IPS-NIHi7 (cell line): ENCODE data around the gene ATP5F1A.
"Not testable (repeated sequence)": the region's sequence is repeated elsewhere in the genome, so short reads cannot be mapped to it uniquely, and the experiment has no call there.

Experiments
- DNase-seq: peaks from one replicate; pipeline ENCODE4 v3.0.0; 2012; ENCODE audit warnings: mixed read lengths; ENCODE audit errors: extremely low spot score

The ATP5F1A gene

DNA sequence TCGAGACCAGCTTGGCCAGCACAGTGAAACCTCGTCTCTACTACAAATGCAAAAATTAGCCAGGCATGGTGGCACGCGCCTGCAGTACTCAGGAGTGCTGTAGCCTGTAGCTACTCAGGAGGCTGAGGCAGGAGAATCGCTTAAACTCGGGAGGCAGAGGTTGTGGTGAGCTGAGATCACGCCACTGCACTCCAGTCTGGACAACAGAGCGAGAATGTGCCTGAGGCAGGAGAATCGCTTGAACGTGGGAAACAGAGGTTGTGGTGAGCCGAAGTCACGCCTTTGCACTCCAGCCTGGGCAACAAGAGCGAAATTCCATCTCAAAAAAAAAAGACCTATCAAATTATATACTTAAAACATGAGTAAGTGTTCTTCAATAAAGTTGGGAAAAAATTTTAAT, 50.7 kb downstream of the ATP5F1A start:
- DNase-seq, result not testable (repeated sequence)

DNA sequence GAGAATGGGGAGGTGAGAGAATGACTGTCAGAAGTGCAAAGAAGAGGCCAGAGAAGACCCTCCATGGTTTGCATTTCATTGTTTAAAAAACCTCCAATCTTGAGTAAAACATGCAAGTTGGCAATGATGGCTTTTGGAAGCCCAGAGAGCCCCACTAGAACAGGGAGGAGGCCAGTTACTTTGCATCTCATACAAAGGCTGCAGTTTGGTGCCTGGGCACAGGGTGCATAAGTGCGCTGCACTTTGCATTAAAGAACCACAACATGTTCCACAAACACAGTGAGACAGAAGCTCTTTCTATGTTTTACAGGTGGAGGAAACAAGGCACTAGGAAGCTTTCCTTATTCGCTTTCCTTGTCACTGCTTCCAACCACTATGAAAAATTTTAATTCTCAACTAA, 51.4 kb downstream of the ATP5F1A start:
- DNase-seq, result no peak

DNA sequence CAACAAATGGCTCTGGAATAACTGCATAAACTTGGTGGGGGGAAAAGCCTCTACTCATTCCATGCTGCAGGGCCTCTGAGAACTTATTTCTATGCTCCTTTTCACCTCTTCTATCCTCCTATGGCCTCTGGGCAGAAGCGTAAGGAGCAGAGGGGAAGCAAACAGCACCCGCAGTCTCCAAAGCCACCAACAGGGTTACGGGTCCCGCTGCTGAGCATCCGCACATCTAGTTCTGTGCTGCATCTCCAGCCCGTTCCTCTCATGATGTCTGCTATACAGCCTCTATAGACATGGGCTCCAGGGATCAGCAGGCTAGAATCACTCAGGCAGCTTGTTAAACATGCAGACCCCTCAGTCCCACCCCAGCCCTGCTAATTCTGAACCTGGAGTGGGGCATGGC, 52.0 kb downstream of the ATP5F1A start:
- DNase-seq, result peak; percentile 45

DNA sequence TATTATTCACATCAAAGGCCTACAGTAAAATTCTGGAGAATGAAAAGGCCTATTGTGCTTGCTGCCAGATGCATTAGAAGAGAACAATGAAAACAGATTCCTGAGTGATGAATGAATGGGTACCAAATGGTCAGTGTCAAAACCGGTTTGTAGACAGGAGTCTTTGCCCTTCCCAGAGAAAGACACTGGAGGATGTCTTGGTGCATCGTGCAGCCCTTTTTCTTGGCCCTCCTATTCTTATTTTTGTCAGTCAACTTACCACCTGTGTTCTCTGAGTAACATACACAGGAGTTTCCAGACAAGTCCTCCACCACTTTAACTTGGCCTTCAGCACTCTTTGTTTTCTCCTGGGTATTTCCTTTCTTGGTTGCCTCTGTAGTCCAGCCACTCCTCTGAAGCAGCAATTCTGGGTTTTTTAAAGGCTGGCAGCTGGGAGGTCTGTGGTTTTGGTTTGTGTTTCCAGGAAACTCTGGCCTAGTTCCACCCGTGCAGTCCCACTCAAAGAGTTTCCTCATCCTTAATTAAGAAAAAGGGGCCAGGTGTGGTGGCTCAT, 55.4 kb downstream of the ATP5F1A start:
- no peak for DNase-seq

DNA sequence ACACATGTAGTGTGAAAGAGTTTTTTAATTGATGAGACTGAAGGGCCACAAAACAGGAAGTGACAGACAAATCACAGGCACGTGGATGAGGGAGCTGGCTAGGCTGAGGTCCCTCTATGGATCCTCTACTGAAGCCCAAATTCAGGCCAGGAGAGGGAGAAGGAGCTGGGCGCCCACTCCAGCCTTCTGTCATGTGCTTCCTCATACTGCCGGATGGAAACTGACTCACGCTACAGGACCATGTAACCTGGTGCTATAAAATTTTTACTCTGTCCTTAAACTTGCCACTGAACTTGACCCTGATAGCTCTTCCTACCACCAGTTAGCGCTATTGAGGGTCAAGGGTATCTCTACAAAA, 57.4 kb downstream of the ATP5F1A start:
- no peak for DNase-seq

DNA sequence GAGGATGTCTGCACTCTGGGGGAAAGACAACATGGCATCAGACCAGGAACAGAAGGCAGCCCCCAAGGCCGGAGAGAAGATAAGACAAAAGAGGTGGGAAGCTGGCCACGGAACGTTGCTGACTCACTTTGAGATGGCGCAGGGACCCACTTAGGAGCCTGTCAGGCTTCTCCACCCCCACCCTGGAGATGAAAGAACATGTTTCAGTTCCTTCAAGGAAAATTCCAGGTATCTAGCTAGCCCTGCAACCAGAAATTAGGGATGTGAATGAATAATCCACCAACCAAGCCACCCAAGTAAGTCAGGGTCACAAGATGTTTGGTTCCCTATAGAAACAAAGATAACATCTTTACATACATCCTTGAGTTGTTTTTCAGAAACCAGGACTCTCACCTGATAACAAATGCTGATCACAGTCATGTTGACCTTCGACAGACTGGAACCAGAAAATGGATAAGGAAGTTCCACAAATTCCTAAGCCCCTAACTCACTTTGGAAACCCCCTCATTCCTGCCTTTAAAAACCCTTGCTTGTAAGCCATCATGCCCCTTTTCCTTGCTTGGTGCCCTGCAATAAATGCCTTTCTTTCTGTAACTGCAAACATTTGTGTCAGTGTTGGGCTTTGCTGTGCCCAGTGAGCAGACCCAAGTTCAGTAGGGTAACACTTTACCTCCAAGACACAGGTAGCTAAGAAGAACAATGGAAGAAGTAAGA, 57.9 kb downstream of the ATP5F1A start:
- no peak for DNase-seq

DNA sequence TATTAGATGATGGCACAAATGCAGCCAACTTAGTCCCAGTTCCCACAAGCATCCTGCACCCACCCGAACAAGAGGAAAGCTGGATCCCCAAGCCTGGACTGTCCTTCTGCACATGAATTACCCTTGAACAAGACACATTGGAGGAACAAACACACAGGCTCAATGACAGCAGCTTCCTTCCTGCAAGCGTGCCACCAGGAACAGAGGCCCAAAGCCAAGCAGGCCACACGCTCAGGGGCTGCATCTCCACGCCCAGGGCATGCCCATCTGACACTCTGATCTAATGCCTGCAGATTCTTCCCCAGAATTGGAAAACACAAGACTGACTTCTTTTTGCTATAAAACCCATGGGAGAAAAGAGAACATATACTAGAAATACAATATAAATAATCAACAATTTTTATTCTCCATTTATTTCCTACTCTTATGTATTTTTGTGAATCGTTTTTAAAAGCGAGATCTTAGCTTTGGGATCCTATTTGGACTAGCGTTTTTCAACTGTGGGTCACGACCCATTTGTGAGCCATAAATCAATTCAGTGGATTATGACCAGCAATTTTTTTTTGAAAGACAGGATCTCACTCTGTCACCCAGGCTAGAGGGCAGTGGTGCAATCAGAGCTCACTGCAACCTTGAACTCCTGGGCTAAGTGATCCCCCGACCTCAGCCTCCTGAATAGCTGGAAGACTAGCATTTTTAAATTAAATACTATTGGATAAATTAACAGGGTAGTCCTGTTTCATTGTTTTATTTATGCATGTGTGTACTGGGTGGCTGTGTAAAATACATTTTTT, 60.4 kb downstream of the ATP5F1A start:
- DNase-seq, result no peak

DNA sequence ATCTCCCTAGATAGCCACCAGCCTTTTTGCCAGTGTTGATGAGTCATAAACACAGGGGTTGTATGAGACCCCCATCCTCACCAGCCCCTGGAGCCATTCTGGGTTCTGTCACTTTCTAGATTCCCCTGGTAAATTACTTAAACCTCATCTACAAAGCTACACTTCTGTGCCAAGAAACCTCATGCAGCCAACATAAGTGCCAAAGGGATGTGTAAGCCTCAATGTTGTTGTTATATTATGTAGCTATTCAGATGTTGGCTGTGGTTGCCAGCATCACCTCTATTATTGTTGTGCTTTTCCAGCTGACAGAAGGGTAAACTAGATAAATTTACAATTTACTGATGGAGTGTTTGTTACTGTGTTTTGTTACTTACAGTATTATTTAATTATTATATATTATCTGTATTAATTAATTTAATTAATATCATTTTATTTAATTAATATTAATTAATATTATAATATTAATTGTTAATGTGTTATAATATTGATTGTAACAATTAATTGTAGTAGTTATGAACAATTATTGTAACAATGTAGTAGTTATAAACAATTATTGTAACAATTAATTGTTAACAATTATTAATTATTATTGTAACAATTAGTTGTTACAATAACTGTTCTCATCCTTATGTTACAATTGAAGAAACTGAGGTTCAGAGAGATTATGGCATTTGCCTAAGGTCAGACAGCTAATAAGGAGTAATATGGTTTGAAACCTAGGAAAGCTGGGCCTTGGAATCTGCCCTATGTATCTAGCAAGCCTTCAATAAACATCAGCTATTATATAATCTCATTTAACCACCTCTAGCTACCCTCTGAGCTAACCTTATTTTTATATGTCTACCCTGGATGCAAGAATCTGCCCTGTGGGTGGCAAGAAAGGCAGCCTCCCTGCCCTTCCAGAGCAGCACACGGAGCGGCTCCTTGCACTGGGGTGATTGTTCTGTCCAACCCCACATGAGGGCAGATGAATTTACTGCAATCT, 62.1 kb downstream of the ATP5F1A start:
- DNase-seq, result no peak

DNA sequence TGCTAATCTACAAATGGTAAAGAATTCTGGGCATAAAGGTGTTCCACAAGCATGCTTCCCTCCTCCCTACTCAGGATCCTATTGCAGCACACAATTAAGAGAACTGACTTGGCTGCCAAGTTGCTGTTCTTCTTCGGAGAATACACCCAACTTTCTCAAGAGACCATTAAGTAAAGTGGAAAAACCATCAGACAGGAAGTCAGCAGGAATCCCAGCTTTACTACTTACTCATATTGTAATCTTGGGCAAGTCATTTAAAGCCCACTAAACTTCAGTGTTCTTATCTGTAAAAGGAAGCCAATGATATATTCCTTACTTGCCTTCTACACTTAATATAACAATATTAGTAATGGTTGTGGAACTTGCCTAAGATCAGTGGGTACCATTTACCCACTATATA, 63.9 kb downstream of the ATP5F1A start:
- DNase-seq, result no peak

DNA sequence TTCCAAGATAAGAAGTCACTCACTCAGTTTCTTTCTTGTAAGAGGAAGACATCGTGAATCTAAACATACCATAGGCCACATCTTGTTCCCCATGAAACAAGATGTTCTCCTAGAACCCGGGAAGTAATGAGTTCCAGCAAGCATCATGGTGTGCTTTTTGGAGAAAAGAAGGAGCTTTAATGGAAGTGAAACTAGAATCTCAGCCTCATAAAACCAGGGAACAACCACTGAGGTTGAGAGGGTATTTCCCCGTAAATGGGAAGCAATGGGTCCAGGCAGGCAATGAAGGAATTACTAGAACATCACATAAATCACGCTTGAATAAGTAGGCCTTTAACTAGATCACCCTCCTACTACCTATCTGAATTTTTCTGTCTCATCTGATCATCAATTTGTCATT, 66.4 kb downstream of the ATP5F1A start:
- DNase-seq, result no peak
